Bronchial epithelial cell (primary cell): ENCODE results near the gene FLNB. TPM values are rescaled to one million over a fixed set of nuclear protein-coding genes. Genes with fewer than 3 reads are reported as not detected.

Experiments
- DNase-seq: peaks from one replicate; pipeline ENCODE4 v3.0.0-alpha.2; 2010; ENCODE audit warnings: low read depth
- FAIRE-seq: peaks from 2 replicates; lab custom pipeline; 2011; peaks lifted over from hg19 to GRCh38; lab: Jason Lieb, UNC
- H3K27me3 ChIP-seq: 2 replicates; pipeline ENCODE4 v1.5.1; 2011; ENCODE audit warnings: low read length; ENCODE audit not compliant: control insufficient read depth, insufficient read depth
- H3K36me3 ChIP-seq: 2 replicates; pipeline ENCODE4 v1.5.1; 2011; ENCODE audit warnings: low read length; ENCODE audit not compliant: control insufficient read depth, insufficient read depth
- H3K4me3 ChIP-seq: 2 replicates; pipeline ENCODE4 v1.5.1; 2011; ENCODE audit warnings: mild to moderate bottlenecking, low read depth, low read length, control low read depth
- CTCF ChIP-seq: IDR thresholded peaks from 2 replicates; pipeline ENCODE4 v1.5.1; 2011; ENCODE audit warnings: mild to moderate bottlenecking, moderate library complexity, low read length, control low read depth, inconsistent platforms; ENCODE audit not compliant: insufficient read depth, severe bottlenecking
- total RNA-seq: library from RNA; depleted of rRNA; stranded (reverse); fragments of >200 nt; gene quantifications from 2 replicates; pipeline ENCODE4 v1.2.1, GENCODE V29; 2014

Gene FLNB
- total RNA-seq, 1 donor from 2014 or later = 822 TPM

GRCh38 chr3:58009026-58009748 lies 965 bp downstream of the FLNB start:
- no peak for TF ChIP-seq CTCF
- FAIRE-seq (no peak), DNase-seq (no peak)
- Histone ChIP-seq H3K27me3 (no peaks in the 10 kb centered on the region), H3K36me3 (peaks cover 8% of the 10 kb centered on the region), H3K4me3 (peak overlapping the region; percentile 89)

GRCh38 chr3:58009749-58010535 lies 1.7 kb downstream of the FLNB start:
- no peak for TF ChIP-seq CTCF
- no peaks in the 10 kb centered on the region for H3K27me3 ChIP-seq
- FAIRE-seq (no peak), DNase-seq (peak; percentile 68)
- H3K36me3 ChIP-seq = peaks cover 10% of the 10 kb centered on the region
- H3K4me3 ChIP-seq = peak overlapping the region; percentile 89

- no peak for DNase-seq
- Histone ChIP-seq H3K4me3 (peak overlapping the region; percentile 89), H3K36me3 (peaks cover 15% of the 10 kb centered on the region), H3K27me3 (no peaks in the 10 kb centered on the region)
- no peak for FAIRE-seq
- no peak for TF ChIP-seq CTCF
These were observed 2.3 kb downstream of the FLNB start for GRCh38 chr3:58010562-58010961.

GRCh38 chr3:58011580-58011979 lies 3.4 kb downstream of the FLNB start:
- TF ChIP-seq CTCF = no peak
- no peaks in the 10 kb centered on the region for H3K27me3 ChIP-seq
- FAIRE-seq (no peak), DNase-seq (no peak)
- H3K36me3 ChIP-seq = peaks cover 16% of the 10 kb centered on the region
- no peak overlapping the region for H3K4me3 ChIP-seq

- peaks cover 16% of the 10 kb centered on the region for H3K36me3 ChIP-seq
- H3K27me3 ChIP-seq = no peaks in the 10 kb centered on the region
- DNase-seq (no peak), FAIRE-seq (no peak)
- TF ChIP-seq CTCF = no peak
- no peak overlapping the region for H3K4me3 ChIP-seq
These were observed 4.1 kb downstream of the FLNB start for GRCh38 chr3:58012302-58012701.
